GM12878 (cell line): ENCODE data around the gene PTPRD. TPM values are rescaled to one million over a fixed set of nuclear protein-coding genes. Genes with fewer than 3 reads are reported as not detected.

Source experiments
- ATAC-seq: fragments of 200-7000 bp; cut with Tn5 transposase; 3 replicates; pipeline ENCODE4 v1.9.1; 2020; ENCODE audit warnings: mild to moderate bottlenecking, moderate library complexity
- BruUV-seq: library from RNA; stranded (reverse); fragments of 400-500 nt; replicated peaks from 2 replicates; lab custom pipeline; 2021; lab: Mats Ljungman, UMichigan
- CTCF ChIA-PET: fragments of 300-600 bp; sonication (Branson Sonifier 250); formaldehyde crosslinking; extraction: SDS; loops from one replicate; lab custom pipeline; 2021; ENCODE audit warnings: inconsistent platforms; lab: Yijun Ruan, JAX
- POLR2A ChIA-PET: fragments of 350-600 bp; formaldehyde crosslinking; extraction: SDS; loops from one replicate; lab custom pipeline; 2021; ENCODE audit warnings: inconsistent platforms; lab: Charles Lee
- RAD21 ChIA-PET: fragments of 300-600 bp; sonication (Branson Sonifier 250); formaldehyde crosslinking; loops from one replicate; lab custom pipeline; 2023; ENCODE audit warnings: antibody characterized with exemption; ENCODE audit not compliant: unreplicated experiment; lab: Charles Lee
- SMC1A ChIA-PET: fragments of 300-600 bp; sonication (Branson Sonifier 250); formaldehyde crosslinking; loops from one replicate; lab custom pipeline; 2023; ENCODE audit not compliant: unreplicated experiment, uncharacterized antibody; lab: Charles Lee
- DNase-seq: peaks from one replicate; pipeline ENCODE4 v3.0.0-alpha.2; 2011; ENCODE audit warnings: low read depth, low spot score
- FAIRE-seq: peaks from 3 replicates; lab custom pipeline; 2011; peaks lifted over from hg19 to GRCh38; lab: Jason Lieb, UNC
- H2AFZ ChIP-seq: 2 replicates; pipeline ENCODE4 v1.6.0; 2011; ENCODE audit warnings: low read depth, low read length, control low read depth; ENCODE audit not compliant: control insufficient read depth
- H3K27ac ChIP-seq: 2 replicates; pipeline ENCODE4 v1.5.1; 2011; ENCODE audit warnings: control low read depth; ENCODE audit not compliant: control insufficient read depth, insufficient read depth
- H3K27me3 ChIP-seq, 2 experiments: replicated peaks in 1 of 2; 2 replicates each; pipeline versions ENCODE4 v1.6.0 to v1.6.1; 2011; ENCODE audit warnings: low read length in 1 of 2; ENCODE audit not compliant: control insufficient read depth in 2 of 2, insufficient read depth in 2 of 2
- H3K36me3 ChIP-seq, 2 experiments: 2 replicates each; pipeline ENCODE4 v1.5.1; 2011; ENCODE audit warnings: low read length in 1 of 2; ENCODE audit not compliant: control insufficient read depth in 2 of 2, insufficient read depth in 2 of 2
- H3K4me1 ChIP-seq: 2 replicates; pipeline ENCODE4 v1.6.1; 2011; ENCODE audit warnings: mild to moderate bottlenecking, low read length, moderate library complexity, mixed read lengths; ENCODE audit not compliant: control insufficient read depth, insufficient read depth
- H3K4me2 ChIP-seq: 2 replicates; pipeline ENCODE4 v1.6.0; 2011; ENCODE audit warnings: control low read depth; ENCODE audit not compliant: control insufficient read depth, insufficient read depth
- H3K4me3 ChIP-seq: fragments of 200-600 bp; sonication (generic); 2 replicates; pipeline ENCODE4 v1.5.1; 2016
- H3K79me2 ChIP-seq: 2 replicates; pipeline ENCODE4 v1.6.0; 2011; ENCODE audit warnings: low read length; ENCODE audit not compliant: control insufficient read depth, insufficient read depth
- H3K9ac ChIP-seq: 2 replicates; pipeline ENCODE4 v1.8.0; 2011; ENCODE audit warnings: low read length, control low read depth, mixed read lengths; ENCODE audit not compliant: control insufficient read depth, insufficient read depth
- H3K9me3 ChIP-seq: replicated peaks from 3 replicates; pipeline ENCODE4 v1.5.1; 2011; ENCODE audit warnings: mild to moderate bottlenecking, low read length; ENCODE audit not compliant: control insufficient read depth, insufficient read depth
- H4K20me1 ChIP-seq: 2 replicates; pipeline ENCODE4 v1.6.0; 2011; ENCODE audit not compliant: control insufficient read depth, insufficient read depth
- CEBPB ChIP-seq, 2 experiments: fragments of 150-350 bp in 1 of 2; IDR thresholded peaks; 2 replicates each; pipeline ENCODE4 v1.6.1; 2012 to 2014; ENCODE audit warnings: low read depth in 2 of 2, low read length in 2 of 2, borderline replicate concordance in 1 of 2, inconsistent platforms in 1 of 2
- HDAC2 ChIP-seq: fragments of 200-600 bp; sonication (generic); IDR thresholded peaks from 2 replicates; pipeline ENCODE4 v1.6.1; 2017
- MYB ChIP-seq: fragments of 150-350 bp; IDR thresholded peaks from 2 replicates; pipeline ENCODE4 v1.6.1; 2014; ENCODE audit warnings: mild to moderate bottlenecking, low read depth, low read length, borderline replicate concordance
- NBN ChIP-seq: fragments of 450-650 bp; IDR thresholded peaks from 2 replicates; pipeline ENCODE4 v1.6.1; 2016
- TCF12 ChIP-seq: IDR thresholded peaks from 2 replicates; pipeline ENCODE4 v1.6.1; 2011; ENCODE audit warnings: low read depth, mild to moderate bottlenecking, low read length
- WGBS: methylation state at CpG from one replicate; pipeline ENCODE4 v1.1.6; 2016; ENCODE audit warnings: low lambda C conversion rate; ENCODE audit not compliant: insufficient replicate concordance, insufficient coverage; ENCODE audit errors: missing lambda C conversion rate; 5-methylcytosine and 5-hydroxymethylcytosine counted together
- in situ Hi-C: fragments of 300-500 bp; cut with MboI; formaldehyde crosslinking; loops from 9 replicates; pipeline ENCODE4 v1.14.3; 2018; ENCODE audit warnings: mixed read lengths
- intact Hi-C: fragments of 100-400 bp; cut with micrococcal nuclease; formaldehyde crosslinking; loops from one replicate; pipeline ENCODE4 v1.14.2; 2022; ENCODE audit not compliant: unreplicated experiment
- polyA plus RNA-seq, 11 experiments: library from polyadenylated mRNA; depleted of rRNA in 4 of 11; unstranded in 6 of 11; stranded (reverse) in 5 of 11; fragments of >200 nt; fragmentation: Nextera tagmentation in 4 of 11; fragmentation: Illumina TruSeq in 1 of 11; extraction: Ambion mirVana in 4 of 11; extraction: Trizol in 1 of 11; gene quantifications; 1 replicate in 1 of 11; 2 replicates in 10 of 11; pipeline versions ENCODE4 v1.2.1 to v1.2.3, GENCODE V29; 2011 to 2016; ENCODE audit warnings: inconsistent platforms in 2 of 11, missing spikeins in 2 of 11, low read depth in 1 of 11
- total RNA-seq, 4 experiments: library from RNA; depleted of rRNA in 3 of 4; stranded (reverse); fragments of >200 nt in 3 of 4; fragmentation: Illumina TruSeq in 1 of 4; extraction: Trizol in 1 of 4; gene quantifications; 2 replicates each; pipeline versions ENCODE4 v1.2.1 to v1.2.3, GENCODE V29; 2013 to 2021
- TF ChIP-seq, protein P1 (sequence below): IDR thresholded peaks from 2 replicates; pipeline ENCODE4 v1.6.1; 2011; ENCODE audit warnings: borderline replicate concordance, low read depth, mild to moderate bottlenecking, moderate library complexity, mixed read lengths, low read length; ENCODE audit not compliant: insufficient read depth; ENCODE audit errors: extremely low read length
- TF ChIP-seq, protein P2 (sequence below): IDR thresholded peaks from 2 replicates; pipeline ENCODE4 v1.6.1; 2012; ENCODE audit warnings: low read length, inconsistent platforms
- TF ChIP-seq, protein P3 (sequence below): fragments of 450-650 bp; IDR thresholded peaks from 2 replicates; pipeline ENCODE4 v1.6.1; 2017; ENCODE audit warnings: mild to moderate bottlenecking, low read depth, inconsistent platforms; ENCODE audit not compliant: poor library complexity, severe bottlenecking
- TF ChIP-seq, protein P4 (sequence below): IDR thresholded peaks from 2 replicates; pipeline ENCODE4 v1.6.1; 2012; ENCODE audit warnings: mild to moderate bottlenecking, low read depth, low read length

PTPRD gene
- total and polyA plus RNA-seq, 10 of the 15 experiments (the other 5 are each of a cell fraction or from before 2014, with no cell fraction given), result under 0.01 to 0.05 (median 0.01) TPM; not detected in 7

DNA sequence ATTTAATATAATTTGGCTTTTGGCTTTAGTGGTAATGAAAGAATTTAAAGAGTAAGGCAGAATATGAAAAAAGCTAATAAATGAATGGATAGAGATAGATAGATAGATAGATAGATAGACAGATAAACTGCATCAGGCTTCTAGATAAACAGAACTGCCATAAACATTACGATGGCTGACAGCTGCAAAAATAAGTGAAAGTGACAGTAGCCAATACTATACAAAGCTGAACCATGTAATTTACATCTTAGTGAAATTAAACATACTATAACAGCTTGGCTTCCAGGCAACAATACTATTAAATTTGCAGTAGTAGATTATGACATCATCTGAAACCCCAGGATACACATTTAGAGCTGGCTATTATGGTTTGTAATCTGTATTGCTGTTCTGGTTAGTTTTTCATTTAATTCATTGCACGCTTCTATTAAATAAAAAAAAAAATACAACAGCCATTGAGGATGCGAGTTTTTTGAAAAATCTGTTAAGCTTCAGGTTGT is 1354.8 kb downstream of the PTPRD start:
- H3K27ac ChIP-seq, result no peak overlapping the region
- H4K20me1 ChIP-seq, result no peaks in the 10 kb centered on the region
- 0% methylated on average over 3 of the region's 3 CpGs for WGBS
- no peaks in the 10 kb centered on the region for H3K9me3 ChIP-seq
- FAIRE-seq (no peak), DNase-seq (no peak), ATAC-seq (no peak)
- SMC1A ChIA-PET, result no interaction called here
- CTCF ChIA-PET, result interaction anchor here (0.6 to 1.7 kb wide), 5 partner anchors 15 to 256 kb away, joined by 3 to 4 read pairs (median 3); no protein-coding TSS in a partner anchor
- RAD21 ChIA-PET, result no interaction called here
- BruUV-seq, result no TSS peak
- H2AFZ ChIP-seq, result no peak overlapping the region
- H3K4me3 ChIP-seq, result no peak overlapping the region
- in situ Hi-C loops, result no loop called here
- no peak for TF ChIP-seq MYB
- TF ChIP-seq, protein P1, sequence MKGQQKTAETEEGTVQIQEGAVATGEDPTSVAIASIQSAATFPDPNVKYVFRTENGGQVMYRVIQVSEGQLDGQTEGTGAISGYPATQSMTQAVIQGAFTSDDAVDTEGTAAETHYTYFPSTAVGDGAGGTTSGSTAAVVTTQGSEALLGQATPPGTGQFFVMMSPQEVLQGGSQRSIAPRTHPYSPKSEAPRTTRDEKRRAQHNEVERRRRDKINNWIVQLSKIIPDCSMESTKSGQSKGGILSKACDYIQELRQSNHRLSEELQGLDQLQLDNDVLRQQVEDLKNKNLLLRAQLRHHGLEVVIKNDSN, result no peak
- TF ChIP-seq CEBPB (IDR thresholded peaks at IDR 0.05; ENCODE audit: borderline replicate concordance in 1 of 2, low read depth in 2 of 2, low read length in 2 of 2), result no peak
- TF ChIP-seq, all 136 proteins: peak for 0
- Histone ChIP-seq H3K4me2 (no peak overlapping the region), H3K36me3 (no peaks in the 10 kb centered on the region), H3K27me3 (no peaks in the 10 kb centered on the region), H3K9ac (no peak overlapping the region), H3K79me2 (no peaks in the 10 kb centered on the region), H3K4me1 (no peaks in the 10 kb centered on the region)
- POLR2A ChIA-PET, result no interaction called here
- intact Hi-C loops, result no loop called here

DNA sequence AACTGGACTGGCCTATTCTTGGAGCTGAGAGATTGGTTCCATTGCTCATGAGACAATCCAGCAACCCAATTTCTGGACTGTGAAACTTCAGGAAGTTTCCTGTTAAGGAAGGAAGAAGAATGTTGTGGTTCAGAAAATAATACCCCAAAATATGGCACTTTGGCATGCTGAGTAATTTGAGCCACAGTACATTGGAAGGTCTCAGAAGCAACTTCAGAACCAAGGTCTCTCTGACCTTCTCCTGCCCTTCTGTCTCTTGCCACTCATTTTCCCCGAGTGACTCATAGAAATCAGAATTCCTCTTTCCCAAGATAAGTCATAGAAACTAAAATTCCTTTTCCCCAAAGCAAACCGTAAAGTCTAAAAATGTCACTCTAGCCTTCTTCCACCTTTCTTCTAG is 1366.1 kb downstream of the PTPRD start:
- ChIA-PET POLR2A (no interaction called here), RAD21 (no interaction called here), CTCF (no interaction called here), SMC1A (no interaction called here)
- Histone ChIP-seq H3K9ac (no peak overlapping the region), H4K20me1 (no peaks in the 10 kb centered on the region), H3K79me2 (no peaks in the 10 kb centered on the region), H2AFZ (no peak overlapping the region), H3K27ac (no peak overlapping the region), H3K4me3 (no peak overlapping the region), H3K4me2 (no peak overlapping the region), H3K27me3 (no peaks in the 10 kb centered on the region), H3K9me3 (no peaks in the 10 kb centered on the region), H3K4me1 (no peaks in the 10 kb centered on the region), H3K36me3 (no peaks in the 10 kb centered on the region)
- no TSS peak for BruUV-seq
- DNase-seq, result no peak
- 45% methylated on average over 2 of the region's 2 CpGs for WGBS
- ATAC-seq, result no peak
- in situ Hi-C loops, result no loop called here
- FAIRE-seq, result no peak
- intact Hi-C loops, result no loop called here
- TF ChIP-seq, protein P2, sequence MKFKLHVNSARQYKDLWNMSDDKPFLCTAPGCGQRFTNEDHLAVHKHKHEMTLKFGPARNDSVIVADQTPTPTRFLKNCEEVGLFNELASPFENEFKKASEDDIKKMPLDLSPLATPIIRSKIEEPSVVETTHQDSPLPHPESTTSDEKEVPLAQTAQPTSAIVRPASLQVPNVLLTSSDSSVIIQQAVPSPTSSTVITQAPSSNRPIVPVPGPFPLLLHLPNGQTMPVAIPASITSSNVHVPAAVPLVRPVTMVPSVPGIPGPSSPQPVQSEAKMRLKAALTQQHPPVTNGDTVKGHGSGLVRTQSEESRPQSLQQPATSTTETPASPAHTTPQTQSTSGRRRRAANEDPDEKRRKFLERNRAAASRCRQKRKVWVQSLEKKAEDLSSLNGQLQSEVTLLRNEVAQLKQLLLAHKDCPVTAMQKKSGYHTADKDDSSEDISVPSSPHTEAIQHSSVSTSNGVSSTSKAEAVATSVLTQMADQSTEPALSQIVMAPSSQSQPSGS, result no peak
- TF ChIP-seq, protein P3, sequence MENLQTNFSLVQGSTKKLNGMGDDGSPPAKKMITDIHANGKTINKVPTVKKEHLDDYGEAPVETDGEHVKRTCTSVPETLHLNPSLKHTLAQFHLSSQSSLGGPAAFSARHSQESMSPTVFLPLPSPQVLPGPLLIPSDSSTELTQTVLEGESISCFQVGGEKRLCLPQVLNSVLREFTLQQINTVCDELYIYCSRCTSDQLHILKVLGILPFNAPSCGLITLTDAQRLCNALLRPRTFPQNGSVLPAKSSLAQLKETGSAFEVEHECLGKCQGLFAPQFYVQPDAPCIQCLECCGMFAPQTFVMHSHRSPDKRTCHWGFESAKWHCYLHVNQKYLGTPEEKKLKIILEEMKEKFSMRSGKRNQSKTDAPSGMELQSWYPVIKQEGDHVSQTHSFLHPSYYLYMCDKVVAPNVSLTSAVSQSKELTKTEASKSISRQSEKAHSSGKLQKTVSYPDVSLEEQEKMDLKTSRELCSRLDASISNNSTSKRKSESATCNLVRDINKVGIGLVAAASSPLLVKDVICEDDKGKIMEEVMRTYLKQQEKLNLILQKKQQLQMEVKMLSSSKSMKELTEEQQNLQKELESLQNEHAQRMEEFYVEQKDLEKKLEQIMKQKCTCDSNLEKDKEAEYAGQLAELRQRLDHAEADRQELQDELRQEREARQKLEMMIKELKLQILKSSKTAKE, result no peak
- TF ChIP-seq HDAC2 (no peak), NBN (no peak), TCF12 (no peak)
- TF ChIP-seq, protein P4, sequence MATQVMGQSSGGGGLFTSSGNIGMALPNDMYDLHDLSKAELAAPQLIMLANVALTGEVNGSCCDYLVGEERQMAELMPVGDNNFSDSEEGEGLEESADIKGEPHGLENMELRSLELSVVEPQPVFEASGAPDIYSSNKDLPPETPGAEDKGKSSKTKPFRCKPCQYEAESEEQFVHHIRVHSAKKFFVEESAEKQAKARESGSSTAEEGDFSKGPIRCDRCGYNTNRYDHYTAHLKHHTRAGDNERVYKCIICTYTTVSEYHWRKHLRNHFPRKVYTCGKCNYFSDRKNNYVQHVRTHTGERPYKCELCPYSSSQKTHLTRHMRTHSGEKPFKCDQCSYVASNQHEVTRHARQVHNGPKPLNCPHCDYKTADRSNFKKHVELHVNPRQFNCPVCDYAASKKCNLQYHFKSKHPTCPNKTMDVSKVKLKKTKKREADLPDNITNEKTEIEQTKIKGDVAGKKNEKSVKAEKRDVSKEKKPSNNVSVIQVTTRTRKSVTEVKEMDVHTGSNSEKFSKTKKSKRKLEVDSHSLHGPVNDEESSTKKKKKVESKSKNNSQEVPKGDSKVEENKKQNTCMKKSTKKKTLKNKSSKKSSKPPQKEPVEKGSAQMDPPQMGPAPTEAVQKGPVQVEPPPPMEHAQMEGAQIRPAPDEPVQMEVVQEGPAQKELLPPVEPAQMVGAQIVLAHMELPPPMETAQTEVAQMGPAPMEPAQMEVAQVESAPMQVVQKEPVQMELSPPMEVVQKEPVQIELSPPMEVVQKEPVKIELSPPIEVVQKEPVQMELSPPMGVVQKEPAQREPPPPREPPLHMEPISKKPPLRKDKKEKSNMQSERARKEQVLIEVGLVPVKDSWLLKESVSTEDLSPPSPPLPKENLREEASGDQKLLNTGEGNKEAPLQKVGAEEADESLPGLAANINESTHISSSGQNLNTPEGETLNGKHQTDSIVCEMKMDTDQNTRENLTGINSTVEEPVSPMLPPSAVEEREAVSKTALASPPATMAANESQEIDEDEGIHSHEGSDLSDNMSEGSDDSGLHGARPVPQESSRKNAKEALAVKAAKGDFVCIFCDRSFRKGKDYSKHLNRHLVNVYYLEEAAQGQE, result no peak
